Gastrocnemius medialis (tissue), 4 donors: ENCODE data around the gene CCDC192.

Source experiments
- CTCF ChIP-seq, 5 experiments: fragments of 450-650 bp in 3 of 5; fragments of 200-600 bp in 2 of 5; sonication (generic) in 2 of 5; IDR thresholded peaks in 4 of 5; conservative IDR thresholded peaks in 1 of 5; 1 replicate in 4 of 5; 2 replicates in 1 of 5; pipeline ENCODE4 v1.5.1; 2016 to 2019; ENCODE audit warnings: antibody characterized with exemption in 5 of 5, mild to moderate bottlenecking in 3 of 5, moderate library complexity in 3 of 5
- POLR2A ChIP-seq, 2 donors: fragments of 450-650 bp; IDR thresholded peaks; one replicate each; pipeline ENCODE4 v1.6.1; 2017; ENCODE audit warnings: antibody characterized with exemption in 2 of 2, mild to moderate bottlenecking in 2 of 2, moderate library complexity in 2 of 2

- no peak for TF ChIP-seq CTCF (IDR thresholded peaks at IDR 0.05 in 4 of 5, conservative IDR thresholded peaks at IDR 0.05 in 1 of 5)
- no peak for TF ChIP-seq POLR2A (IDR thresholded peaks at IDR 0.05)
Measured at GRCh38 chr5:127893232-127893631, 190.0 kb downstream of the CCDC192 start.
